ENCODE measurements around the gene DGCR2.
"Not testable (repeated sequence)": the region's sequence is repeated elsewhere in the genome, so short reads cannot be mapped to it uniquely, and the experiment has no call there.

The DGCR2 gene

DNA sequence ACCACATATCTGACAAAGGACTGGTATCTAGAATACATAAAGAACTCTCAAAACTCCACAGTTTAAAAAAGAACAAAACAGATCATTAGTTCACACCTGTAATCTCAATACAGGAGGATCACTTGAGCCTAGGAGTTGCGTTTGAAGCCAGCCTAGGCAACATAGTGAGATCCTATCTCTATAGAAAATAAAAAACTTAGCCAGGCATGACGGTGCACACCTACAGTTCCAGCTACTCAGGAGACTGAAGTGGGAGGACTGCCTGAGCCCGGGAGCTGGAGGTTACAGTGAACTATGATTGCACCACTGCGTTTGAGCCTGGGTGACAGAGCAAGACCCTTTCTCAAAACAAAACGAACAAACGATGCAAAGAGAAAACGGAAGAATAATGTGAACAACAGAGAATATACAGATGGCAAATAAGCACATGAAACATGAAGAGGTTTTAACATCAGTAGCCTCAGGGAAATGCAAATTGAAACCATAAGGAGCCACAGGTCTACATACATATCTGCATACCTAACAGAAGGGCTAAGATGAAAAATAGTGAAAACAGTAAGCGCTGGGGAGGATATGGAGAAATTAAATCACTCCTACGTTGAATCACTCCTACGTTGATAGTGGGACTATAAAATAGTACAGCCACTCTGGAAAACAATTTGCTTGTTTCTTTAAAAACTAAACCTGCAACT lies 70.7 kb downstream of the DGCR2 start:
- Histone ChIP-seq H3K4me1 (ENCODE audit: insufficient read depth, low read length) (no peaks in the 10 kb centered on the region), H3K9me3 (ENCODE audit: control insufficient read depth, insufficient read depth, low read length) (no peaks in the 10 kb centered on the region), H3K9ac (ENCODE audit: low read depth, low read length) (no peak overlapping the region), H3K36me3 (ENCODE audit: insufficient read depth, low read length) (peaks cover 16% of the 10 kb centered on the region)

GRCh38 chr22:19050847-19051246 lies 71.4 kb downstream of the DGCR2 start:
- H3K4me1 ChIP-seq (ENCODE audit: insufficient read depth, low read length); H3K9ac ChIP-seq (ENCODE audit: low read depth, low read length); H3K9me3 ChIP-seq (ENCODE audit: control insufficient read depth, insufficient read depth, low read length): not testable (repeated sequence)
- H3K36me3 ChIP-seq (ENCODE audit: insufficient read depth, low read length): peaks cover 16% of the 10 kb centered on the region

DNA sequence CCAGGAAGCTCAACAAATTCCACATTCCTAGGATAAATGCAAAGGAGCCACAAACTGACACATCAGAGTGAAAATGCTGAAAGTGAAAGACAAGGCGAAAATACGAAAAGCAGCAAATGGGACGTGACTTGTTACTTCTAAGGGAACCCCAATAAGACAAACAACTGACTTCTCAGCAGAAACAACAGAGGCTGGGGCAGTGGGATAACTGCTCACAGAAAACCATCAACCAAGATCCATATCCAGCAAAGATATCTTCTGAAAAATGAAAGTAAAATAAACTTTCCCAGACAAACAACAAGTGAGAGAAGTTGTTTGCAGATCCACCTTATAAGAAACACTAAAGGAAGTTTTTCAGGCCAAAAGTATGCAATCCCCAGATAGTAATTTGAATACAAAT lies 72.1 kb downstream of the DGCR2 start:
- no peak overlapping the region for H3K9ac ChIP-seq (ENCODE audit: low read depth, low read length)
- H3K4me1 ChIP-seq (ENCODE audit: insufficient read depth, low read length): no peaks in the 10 kb centered on the region
- H3K9me3 ChIP-seq (ENCODE audit: control insufficient read depth, insufficient read depth, low read length): no peaks in the 10 kb centered on the region
- peaks cover 16% of the 10 kb centered on the region for H3K36me3 ChIP-seq (ENCODE audit: insufficient read depth, low read length)

DNA sequence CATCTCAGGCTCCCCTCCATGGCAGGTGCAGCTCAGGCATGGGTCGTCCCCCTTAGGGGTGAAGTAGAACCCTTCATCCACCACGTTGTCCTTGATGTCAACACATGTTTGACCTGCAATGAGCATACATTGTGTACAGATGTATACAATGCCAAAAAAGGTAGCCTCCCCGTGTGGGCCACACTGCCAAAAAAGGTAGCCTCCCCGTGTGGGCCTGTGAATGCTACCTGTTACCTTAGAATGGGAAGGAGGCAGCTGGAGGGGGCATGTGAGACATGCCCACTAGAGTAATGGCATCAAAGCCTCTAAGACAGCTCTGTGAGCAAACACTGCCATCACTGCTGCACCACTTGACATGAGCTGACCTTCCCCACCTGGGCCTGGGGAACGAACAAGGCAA lies 73.7 kb downstream of the DGCR2 start:
- Histone ChIP-seq H3K36me3 (ENCODE audit: insufficient read depth, low read length) (peaks cover 16% of the 10 kb centered on the region), H3K4me1 (ENCODE audit: insufficient read depth, low read length) (no peaks in the 10 kb centered on the region), H3K9ac (ENCODE audit: low read depth, low read length) (no peak overlapping the region), H3K9me3 (ENCODE audit: control insufficient read depth, insufficient read depth, low read length) (no peaks in the 10 kb centered on the region)

GRCh38 chr22:19047993-19048392 lies 74.2 kb downstream of the DGCR2 start:
- peaks cover 16% of the 10 kb centered on the region; the same call in 1 of the 2 replicates for H3K36me3 ChIP-seq (ENCODE audit: insufficient read depth, low read length)
- no peaks in the 10 kb centered on the region for H3K9me3 ChIP-seq (ENCODE audit: control insufficient read depth, insufficient read depth, low read length)
- H3K4me1 ChIP-seq (ENCODE audit: insufficient read depth, low read length): no peaks in the 10 kb centered on the region
- H3K9ac ChIP-seq (ENCODE audit: low read depth, low read length): no peak overlapping the region

DNA sequence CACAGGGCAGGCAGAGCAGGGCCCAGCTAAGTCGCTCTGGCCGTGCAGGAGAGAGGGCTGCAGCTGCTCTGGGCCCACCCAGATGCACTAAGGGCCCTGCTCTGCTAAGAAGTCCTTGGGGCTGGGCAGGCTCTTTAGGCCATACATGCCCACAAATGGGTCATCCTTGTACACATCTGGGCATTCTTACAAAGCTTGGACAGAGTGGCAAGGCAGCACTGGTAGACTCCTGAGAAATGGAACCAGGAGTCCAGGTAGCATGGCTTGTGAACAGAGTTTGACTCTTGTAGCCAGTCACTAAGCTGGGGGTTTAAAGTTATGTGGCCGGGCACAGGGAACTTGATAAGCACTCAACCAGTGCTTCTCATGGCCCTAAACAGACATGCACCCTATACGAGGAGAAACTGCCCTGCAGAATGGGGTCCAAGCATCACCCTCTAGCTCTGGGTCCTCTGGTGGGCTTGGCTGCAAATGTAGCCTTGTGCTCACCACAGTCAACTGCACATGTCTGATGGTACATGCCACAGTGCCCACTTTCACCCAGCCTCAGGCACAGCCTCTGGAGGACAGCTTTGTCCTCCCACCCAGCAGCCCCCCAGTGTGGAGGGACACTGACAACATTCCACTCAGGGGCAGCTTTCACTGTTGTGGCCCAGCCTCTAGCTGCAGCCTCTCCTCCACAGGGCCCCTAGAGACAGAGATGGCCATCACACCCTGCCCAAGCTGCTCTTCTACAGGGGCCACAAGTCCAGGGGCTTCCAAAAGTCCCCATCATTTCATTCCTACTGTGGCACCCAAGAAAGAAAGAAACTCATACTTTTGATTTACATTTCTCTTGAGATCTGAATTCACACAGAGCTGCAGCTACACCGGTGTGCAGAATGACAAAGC lies 75.2 kb downstream of the DGCR2 start:
- Histone ChIP-seq H3K9ac (ENCODE audit: low read depth, low read length) (no peak overlapping the region), H3K36me3 (ENCODE audit: insufficient read depth, low read length) (peaks cover 16% of the 10 kb centered on the region; the same call in 1 of the 2 replicates), H3K9me3 (ENCODE audit: control insufficient read depth, insufficient read depth, low read length) (no peaks in the 10 kb centered on the region), H3K4me1 (ENCODE audit: insufficient read depth, low read length) (no peaks in the 10 kb centered on the region)

DNA sequence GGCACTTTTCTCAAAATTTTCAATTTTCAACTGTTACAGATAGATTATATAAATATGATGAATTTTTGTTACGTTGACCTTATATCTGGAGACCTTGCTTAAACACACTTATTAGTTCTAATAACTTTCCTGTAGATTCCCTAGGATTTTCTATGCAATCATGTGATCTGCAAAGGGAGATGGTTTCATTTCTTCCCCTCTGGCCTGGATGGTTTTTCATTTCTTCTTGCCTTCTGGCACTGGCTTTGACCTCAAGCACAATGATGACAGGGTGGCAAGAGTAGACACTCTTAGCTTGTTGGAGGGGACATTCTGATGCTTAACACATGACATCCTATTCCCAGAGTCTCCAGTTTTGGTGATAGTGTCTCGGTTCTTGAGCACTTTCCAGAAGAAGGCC lies 75.9 kb downstream of the DGCR2 start:
- Histone ChIP-seq H3K9ac (ENCODE audit: low read depth, low read length) (no peak overlapping the region), H3K9me3 (ENCODE audit: control insufficient read depth, insufficient read depth, low read length) (no peaks in the 10 kb centered on the region), H3K36me3 (ENCODE audit: insufficient read depth, low read length) (peaks cover 16% of the 10 kb centered on the region; the same call in 1 of the 2 replicates), H3K4me1 (ENCODE audit: insufficient read depth, low read length) (no peaks in the 10 kb centered on the region)

GRCh38 chr22:19045094-19045493 lies 77.1 kb downstream of the DGCR2 start:
- Histone ChIP-seq H3K9ac (ENCODE audit: low read depth, low read length) (no peak overlapping the region), H3K4me1 (ENCODE audit: insufficient read depth, low read length) (no peaks in the 10 kb centered on the region), H3K9me3 (ENCODE audit: control insufficient read depth, insufficient read depth, low read length) (no peaks in the 10 kb centered on the region), H3K36me3 (ENCODE audit: insufficient read depth, low read length) (peaks cover 16% of the 10 kb centered on the region; the same call in 1 of the 2 replicates)

DNA sequence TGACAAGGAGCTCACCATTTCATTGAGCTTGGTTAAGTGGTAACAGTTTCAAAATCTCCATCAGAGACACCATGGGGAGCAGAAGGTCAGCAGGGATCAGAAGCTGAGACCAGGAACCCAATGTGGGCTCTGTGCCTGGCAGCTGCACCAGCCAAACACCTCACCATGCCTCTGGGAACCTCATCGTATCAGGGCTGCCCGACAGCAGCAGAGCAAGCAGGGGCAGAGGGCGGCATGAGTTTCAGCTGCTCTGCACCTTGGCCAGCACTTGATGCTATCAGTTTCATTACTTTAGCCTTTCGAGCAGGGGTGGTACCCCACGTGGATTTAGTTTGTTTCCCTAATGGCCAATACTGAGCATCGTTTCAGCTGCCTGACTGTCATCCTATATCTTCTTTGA lies 77.8 kb downstream of the DGCR2 start:
- no peaks in the 10 kb centered on the region for H3K9me3 ChIP-seq (ENCODE audit: control insufficient read depth, insufficient read depth, low read length)
- H3K9ac ChIP-seq (ENCODE audit: low read depth, low read length): no peak overlapping the region
- no peaks in the 10 kb centered on the region for H3K4me1 ChIP-seq (ENCODE audit: insufficient read depth, low read length)
- H3K36me3 ChIP-seq (ENCODE audit: insufficient read depth, low read length): peaks cover 16% of the 10 kb centered on the region; the same call in 1 of the 2 replicates

GRCh38 chr22:19043121-19044085 lies 78.8 kb downstream of the DGCR2 start:
- Histone ChIP-seq H3K9me3 (ENCODE audit: control insufficient read depth, insufficient read depth, low read length) (no peaks in the 10 kb centered on the region), H3K9ac (ENCODE audit: low read depth, low read length) (no peak overlapping the region), H3K36me3 (ENCODE audit: insufficient read depth, low read length) (peaks cover 10% of the 10 kb centered on the region; the same call in 1 of the 2 replicates), H3K4me1 (ENCODE audit: insufficient read depth, low read length) (no peaks in the 10 kb centered on the region)

DNA sequence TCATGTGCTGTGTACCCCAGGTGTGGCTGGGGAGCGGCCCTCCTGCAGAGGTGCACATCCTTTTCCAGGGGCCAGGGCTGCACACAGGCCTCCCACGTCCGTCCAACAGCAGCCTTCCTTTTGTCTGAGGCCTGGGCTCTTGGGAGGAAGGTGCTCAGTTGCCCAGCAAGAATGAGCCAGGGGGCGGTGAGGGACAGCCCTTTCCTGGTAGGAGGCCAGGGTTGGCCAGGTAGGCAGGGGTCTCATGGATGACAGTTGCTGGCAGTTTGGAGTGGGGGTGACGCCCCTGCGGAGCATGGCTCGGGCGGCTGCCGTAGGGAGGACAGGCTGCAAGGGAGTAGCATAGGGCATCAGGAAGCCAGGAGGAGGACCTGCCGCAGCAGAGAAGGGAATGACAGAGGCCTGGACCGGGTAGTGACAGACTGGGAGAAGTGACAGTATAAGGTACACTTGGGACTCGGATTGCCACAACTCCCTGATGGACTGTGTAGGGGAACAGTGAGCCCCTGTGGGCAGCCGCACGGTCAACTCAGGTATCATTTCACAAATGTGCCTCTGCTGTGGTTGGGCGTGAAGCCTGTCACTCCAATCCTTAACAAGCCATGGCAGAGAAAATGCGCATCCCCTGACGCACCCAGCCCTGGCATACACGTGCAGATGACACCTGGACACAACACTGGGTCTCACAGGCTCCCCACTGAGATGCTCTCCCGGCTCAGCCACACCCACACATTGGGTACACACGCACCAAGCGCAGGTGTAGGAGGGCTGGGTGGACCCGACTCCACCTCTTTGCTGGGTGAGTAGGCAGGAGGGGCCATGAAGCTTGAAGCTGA lies 79.7 kb downstream of the DGCR2 start:
- no peak overlapping the region for H3K9ac ChIP-seq (ENCODE audit: low read depth, low read length)
- 0 out of 2 replicates have a peak, but pooled peaks cover 3% of the 10 kb centered on the region for H3K36me3 ChIP-seq (ENCODE audit: insufficient read depth, low read length)
- no peaks in the 10 kb centered on the region for H3K9me3 ChIP-seq (ENCODE audit: control insufficient read depth, insufficient read depth, low read length)
- H3K4me1 ChIP-seq (ENCODE audit: insufficient read depth, low read length): no peaks in the 10 kb centered on the region

GRCh38 chr22:19041704-19042074 lies 80.5 kb downstream of the DGCR2 start:
- H3K4me1 ChIP-seq (ENCODE audit: insufficient read depth, low read length): no peaks in the 10 kb centered on the region
- H3K9me3 ChIP-seq (ENCODE audit: control insufficient read depth, insufficient read depth, low read length): no peaks in the 10 kb centered on the region
- no peak overlapping the region for H3K9ac ChIP-seq (ENCODE audit: low read depth, low read length)
- no peaks in the 10 kb centered on the region for H3K36me3 ChIP-seq (ENCODE audit: insufficient read depth, low read length)

GRCh38 chr22:19040888-19041703 lies 81.1 kb downstream of the DGCR2 start:
- no peaks in the 10 kb centered on the region for H3K36me3 ChIP-seq (ENCODE audit: insufficient read depth, low read length)
- H3K9ac ChIP-seq (ENCODE audit: low read depth, low read length): no peak overlapping the region
- H3K4me1 ChIP-seq (ENCODE audit: insufficient read depth, low read length): no peaks in the 10 kb centered on the region
- H3K9me3 ChIP-seq (ENCODE audit: control insufficient read depth, insufficient read depth, low read length): no peaks in the 10 kb centered on the region

Data from ES-I3 (cell line).